KMS-11 (cell line): Measurements from ENCODE around the gene PRIM1.
"Not testable (repeated sequence)": the region's sequence is repeated elsewhere in the genome, so short reads cannot be mapped to it uniquely, and the experiment has no call there.

Source experiments
- H2AFZ ChIP-seq: fragments of 200-600 bp; sonication (generic); 2 replicates; pipeline ENCODE4 v1.6.1; 2016; ENCODE audit warnings: antibody characterized with exemption, mixed run types, low read depth
- H3K27ac ChIP-seq: fragments of 200-600 bp; sonication (generic); 2 replicates; pipeline ENCODE4 v1.6.1; 2016; ENCODE audit warnings: mild to moderate bottlenecking, mixed run types
- H3K27me3 ChIP-seq: fragments of 200-600 bp; sonication (generic); 2 replicates; pipeline ENCODE4 v1.6.1; 2017; ENCODE audit warnings: mild to moderate bottlenecking, low read depth, mixed run types, moderate library complexity; ENCODE audit not compliant: insufficient read depth
- H3K36me3 ChIP-seq: fragments of 200-600 bp; sonication (generic); 2 replicates; pipeline ENCODE4 v1.6.1; 2017; ENCODE audit warnings: mild to moderate bottlenecking, mixed run types; ENCODE audit not compliant: insufficient read depth
- H3K4me1 ChIP-seq: fragments of 200-600 bp; sonication (generic); 2 replicates; pipeline ENCODE4 v1.6.1; 2016; ENCODE audit warnings: mild to moderate bottlenecking, low read depth, mixed run types; ENCODE audit not compliant: poor library complexity, severe bottlenecking
- H3K4me2 ChIP-seq: fragments of 200-600 bp; sonication (generic); 2 replicates; pipeline ENCODE4 v1.7.0; 2016; ENCODE audit warnings: mild to moderate bottlenecking, mixed run types
- H3K4me3 ChIP-seq: fragments of 200-600 bp; sonication (generic); IDR thresholded peaks from 2 replicates; pipeline ENCODE4 v1.6.1; 2017; ENCODE audit warnings: low read depth, low read length, mixed read lengths; ENCODE audit not compliant: insufficient read depth
- H3K79me2 ChIP-seq: fragments of 200-600 bp; sonication (generic); 2 replicates; pipeline ENCODE4 v1.6.1; 2016; ENCODE audit warnings: low read depth, mixed run types; ENCODE audit not compliant: insufficient read depth
- H3K9ac ChIP-seq: fragments of 200-600 bp; sonication (generic); 2 replicates; pipeline ENCODE4 v1.6.1; 2016; ENCODE audit warnings: mild to moderate bottlenecking, mixed run types
- H4K20me1 ChIP-seq: fragments of 200-600 bp; sonication (generic); 2 replicates; pipeline ENCODE4 v1.6.1; 2016; ENCODE audit warnings: mild to moderate bottlenecking, mixed run types; ENCODE audit not compliant: insufficient read depth
- CTCF ChIP-seq: fragments of 200-600 bp; sonication (generic); conservative IDR thresholded peaks from 2 replicates; pipeline ENCODE4 v1.6.1; 2017; ENCODE audit warnings: low read depth, mild to moderate bottlenecking, antibody characterized with exemption, low read length, moderate library complexity, mixed read lengths

Gene PRIM1

GRCh38 chr12:56709759-56710376 lies 42.3 kb downstream of the PRIM1 start:
- H3K36me3 ChIP-seq, result peaks cover 26% of the 10 kb centered on the region; the same call in 1 of the 2 replicates
- H3K4me1 ChIP-seq, result peaks cover 6% of the 10 kb centered on the region
- H3K27me3 ChIP-seq, result no peaks in the 10 kb centered on the region
- no peak overlapping the region for H3K4me3 ChIP-seq
- H3K4me2 ChIP-seq, result no peak overlapping the region
- no peak for TF ChIP-seq CTCF
- H3K27ac ChIP-seq, result peak overlapping the region; percentile 12; the same call in 1 of the 2 replicates
- H4K20me1 ChIP-seq, result peaks cover 14% of the 10 kb centered on the region
- no peak overlapping the region for H3K9ac ChIP-seq
- H3K79me2 ChIP-seq, result peaks cover 12% of the 10 kb centered on the region; the same call in 1 of the 2 replicates
- H2AFZ ChIP-seq, result no peak overlapping the region

DNA sequence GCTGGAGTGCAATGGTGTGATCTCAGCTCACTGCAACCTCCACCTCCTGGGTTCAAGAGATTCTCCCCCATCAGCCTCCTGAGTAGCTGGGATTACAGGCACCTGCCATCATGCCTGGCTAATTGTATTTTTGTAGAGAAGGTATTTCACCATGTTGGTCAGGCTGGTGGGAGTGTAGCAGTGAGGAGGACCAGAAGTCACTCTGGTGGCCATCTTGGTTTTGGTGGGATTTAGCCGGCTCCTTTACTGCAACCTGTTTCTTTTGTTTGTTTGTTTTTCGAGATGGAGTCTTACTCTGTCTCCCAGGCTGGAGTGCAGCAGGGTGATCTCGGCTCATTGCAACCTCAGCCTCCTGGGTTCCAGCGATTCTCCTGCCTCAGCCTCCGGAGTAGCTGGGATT lies 47.6 kb downstream of the PRIM1 start:
- H3K4me1 ChIP-seq, H3K27me3 ChIP-seq, H3K4me2 ChIP-seq, H3K9ac ChIP-seq, H3K4me3 ChIP-seq, H4K20me1 ChIP-seq, H3K27ac ChIP-seq, H3K79me2 ChIP-seq, H2AFZ ChIP-seq, H3K36me3 ChIP-seq: not testable (repeated sequence)

GRCh38 chr12:56699020-56699661 lies 53.0 kb downstream of the PRIM1 start:
- Histone ChIP-seq H3K79me2 (no peaks in the 10 kb centered on the region), H3K9ac (no peak overlapping the region), H3K4me1 (peaks cover 16% of the 10 kb centered on the region), H3K27me3 (no peaks in the 10 kb centered on the region), H4K20me1 (no peaks in the 10 kb centered on the region), H3K4me3 (no peak overlapping the region), H2AFZ (no peak overlapping the region), H3K4me2 (no peak overlapping the region), H3K27ac (no peak overlapping the region), H3K36me3 (no peaks in the 10 kb centered on the region)
- TF ChIP-seq CTCF, result no peak

- Histone ChIP-seq H3K36me3 (no peaks in the 10 kb centered on the region), H3K79me2 (peaks cover 3% of the 10 kb centered on the region; the same call in 1 of the 2 replicates), H3K4me1 (peaks cover 20% of the 10 kb centered on the region), H4K20me1 (no peaks in the 10 kb centered on the region), H2AFZ (no peak overlapping the region), H3K9ac (no peak overlapping the region), H3K4me3 (no peak overlapping the region), H3K4me2 (peak overlapping the region; percentile 5; the same call in 1 of the 2 replicates), H3K27ac (peak overlapping the region; percentile 1; the same call in 1 of the 2 replicates), H3K27me3 (no peaks in the 10 kb centered on the region)
- no peak for TF ChIP-seq CTCF
Observed at GRCh38 chr12:56695327-56696101, 56.6 kb downstream of the PRIM1 start.
